Upper lobe of left lung (tissue), 6 donors: Measurements from ENCODE around the gene SYT6. TPM values are rescaled to one million over a fixed set of nuclear protein-coding genes. Genes with fewer than 3 reads are reported as not detected.
A peak's percentile ranks its signal among the peaks of the same experiment; 100 is the strongest.

ENCODE experiments used
- ATAC-seq, 2 donors: fragments of 200-7000 bp; cut with Tn5 transposase; one replicate each; pipeline ENCODE4 v1.9.1; 2022; ENCODE audit warnings: mild to moderate bottlenecking in 2 of 2, moderate library complexity in 2 of 2; ENCODE audit not compliant: low FRiP score in 2 of 2
- DNase-seq, 2 donors: peaks; one replicate each; pipeline ENCODE4 v3.0.0-alpha.2; 2019 to 2020
- H3K27ac ChIP-seq, 4 donors: fragments of 200-600 bp; sonication (generic); one replicate each; pipeline ENCODE4 v1.5.1; 2016 to 2019
- H3K27me3 ChIP-seq, 4 donors: fragments of 200-600 bp; sonication (generic); one replicate each; pipeline ENCODE4 v1.5.1; 2017 to 2019
- H3K36me3 ChIP-seq, 4 donors: fragments of 200-600 bp; sonication (generic); one replicate each; pipeline ENCODE4 v1.5.1; 2016 to 2019
- H3K4me1 ChIP-seq, 4 donors: fragments of 200-600 bp; sonication (generic); one replicate each; pipeline ENCODE4 v1.5.1; 2018 to 2019
- H3K4me3 ChIP-seq, 4 donors: fragments of 200-600 bp; sonication (generic); one replicate each; pipeline ENCODE4 v1.5.1; 2017 to 2019; ENCODE audit warnings: mild to moderate bottlenecking in 2 of 4, moderate library complexity in 1 of 4
- H3K9me3 ChIP-seq, 4 donors: fragments of 200-600 bp; sonication (generic); one replicate each; pipeline ENCODE4 v1.5.1; 2018 to 2019
- CTCF ChIP-seq, 6 experiments: fragments of 450-650 bp in 4 of 6; fragments of 200-600 bp in 2 of 6; sonication (generic) in 2 of 6; IDR thresholded peaks; one replicate each; pipeline ENCODE4 v1.5.1; 2016 to 2019; ENCODE audit warnings: antibody characterized with exemption in 6 of 6
- EP300 ChIP-seq, 4 donors: sonication (generic); formaldehyde crosslinking; IDR thresholded peaks; one replicate each; pipeline ENCODE4 v1.5.1; 2017; ENCODE audit warnings: antibody characterized with exemption in 4 of 4, control low read depth in 2 of 4
- POLR2A ChIP-seq, 4 donors: fragments of 450-650 bp; IDR thresholded peaks; one replicate each; pipeline ENCODE4 v1.5.1; 2016 to 2017; ENCODE audit warnings: antibody characterized with exemption in 4 of 4, mild to moderate bottlenecking in 2 of 4
- POLR2AphosphoS5 ChIP-seq, 2 donors: sonication (generic); formaldehyde crosslinking; IDR thresholded peaks; one replicate each; pipeline ENCODE4 v1.5.1; 2017; ENCODE audit warnings: antibody characterized with exemption in 2 of 2
- WGBS, 2 donors: methylation state at CpG; one replicate each; pipeline ENCODE4 v1.1.5; 2017 to 2018; 5-methylcytosine and 5-hydroxymethylcytosine counted together
- total RNA-seq, 6 donors: library from RNA; depleted of rRNA in 4 of 6; stranded (reverse); fragments of >200 nt in 4 of 6; gene quantifications; one replicate each; pipeline versions ENCODE4 v1.1.0 to v1.2.1, GENCODE V29; 2016 to 2021
- donor health status: DM: no; HTN: no; CAD: no; lungs with moderate emphysema.
- donor health status: DM: no; HTN: yes; CAD: no; lungs with severe emphysema.

SYT6 gene
- total RNA-seq, 6 donors from 2014 or later: 0.07 TPM; not detected in 5

DNA sequence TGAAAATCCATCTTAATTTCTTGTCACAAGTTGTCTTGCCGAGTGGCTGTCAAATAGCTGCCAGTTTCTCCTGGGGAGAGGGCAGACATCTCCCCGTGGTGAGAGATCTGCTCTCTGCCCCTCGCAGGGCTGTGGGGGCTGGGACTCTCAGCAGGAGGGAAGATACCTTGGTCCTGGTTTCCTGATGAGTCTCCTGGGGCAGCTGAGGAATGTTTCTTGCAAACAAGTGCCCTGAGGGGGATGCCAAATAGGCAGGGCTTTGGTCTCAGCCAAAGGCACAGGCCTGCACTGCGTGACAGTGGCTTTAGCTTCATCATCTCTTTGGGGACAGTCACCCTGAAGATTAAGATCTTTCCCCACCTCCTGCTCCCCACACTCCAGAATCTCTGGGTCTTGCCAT, 40.9 kb downstream of the SYT6 start:
- no peaks in the 10 kb centered on the region for H3K9me3 ChIP-seq
- H3K4me1 ChIP-seq: peaks cover 0 to 15% (median 5%) of the 10 kb centered on the region in 4 donors
- ATAC-seq: no peak
- no peak overlapping the region for H3K27ac ChIP-seq
- H3K4me3 ChIP-seq: no peak overlapping the region
- 62 to 74% methylated on average over 4 of the region's 4 CpGs for WGBS, 2 donors
- no peaks in the 10 kb centered on the region for H3K27me3 ChIP-seq
- no peaks in the 10 kb centered on the region for H3K36me3 ChIP-seq
- no peak for TF ChIP-seq CTCF (IDR thresholded peaks at IDR 0.05)
- no peak for TF ChIP-seq POLR2A (IDR thresholded peaks at IDR 0.05)
- TF ChIP-seq POLR2AphosphoS5 (IDR thresholded peaks at IDR 0.05): no peak
- no peak for TF ChIP-seq EP300 (IDR thresholded peaks at IDR 0.05)
- no peak for DNase-seq

DNA sequence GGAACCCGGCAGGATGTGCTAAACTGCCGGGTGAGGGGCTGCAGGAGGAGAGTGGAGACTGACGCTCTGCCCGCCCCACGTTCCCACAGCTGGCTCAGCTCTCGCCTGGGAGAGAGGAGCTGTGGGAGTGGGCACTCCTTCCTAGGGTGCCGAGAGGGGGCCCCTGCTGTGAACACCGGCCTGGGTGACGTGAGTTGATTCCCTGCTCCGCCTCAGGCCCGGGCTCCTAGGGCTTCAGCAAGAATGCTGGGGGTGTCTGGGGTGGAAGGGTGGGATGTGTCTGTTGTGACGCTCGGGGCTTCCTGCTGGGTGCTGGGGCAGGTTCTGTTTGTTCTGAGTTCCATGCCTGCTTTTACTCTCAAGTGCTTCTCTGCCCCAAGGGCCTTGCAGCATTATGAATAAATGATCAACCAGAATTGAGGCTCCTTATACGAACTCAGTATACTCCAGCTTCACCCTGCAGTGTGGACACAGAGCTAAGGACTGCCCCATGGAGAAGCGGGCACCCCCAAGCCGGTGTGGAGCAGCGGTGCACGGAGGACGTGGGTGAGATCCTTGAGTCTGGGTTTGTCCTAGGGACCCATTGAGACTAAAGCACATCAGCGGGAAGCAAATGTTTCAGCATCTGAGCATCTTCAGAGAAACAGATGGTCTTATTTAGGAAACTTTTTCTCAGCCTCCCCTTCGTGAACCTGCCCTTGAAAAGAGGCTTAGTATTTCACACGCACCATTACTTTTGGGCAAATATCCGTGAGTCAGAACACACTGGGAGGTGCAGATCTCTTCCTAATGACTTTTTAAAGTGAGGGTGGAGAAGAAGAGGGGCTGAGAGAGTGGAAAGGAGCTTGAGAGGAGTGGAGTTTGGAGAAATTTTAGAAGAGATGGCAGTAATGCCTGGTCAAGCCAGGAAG, 41.7 kb downstream of the SYT6 start:
- no peaks in the 10 kb centered on the region for H3K9me3 ChIP-seq
- H3K4me1 ChIP-seq: peaks cover 0 to 15% (median 5%) of the 10 kb centered on the region in 4 donors
- 73 to 79% methylated on average over 15 to 23 of the region's 23 CpGs for WGBS, 2 donors
- no peak overlapping the region for H3K27ac ChIP-seq
- DNase-seq (peak in 1 of 2 donors; percentile 56), ATAC-seq (no peak)
- TF ChIP-seq POLR2AphosphoS5 (IDR thresholded peaks at IDR 0.05) (no peak), EP300 (IDR thresholded peaks at IDR 0.05) (no peak), CTCF (IDR thresholded peaks at IDR 0.05) (no peak), POLR2A (IDR thresholded peaks at IDR 0.05) (no peak)
- no peaks in the 10 kb centered on the region for H3K36me3 ChIP-seq
- no peaks in the 10 kb centered on the region for H3K27me3 ChIP-seq
- no peak overlapping the region for H3K4me3 ChIP-seq

GRCh38 chr1:114109981-114110380, 43.7 kb downstream of the SYT6 start:
- Histone ChIP-seq H3K27me3 (no peaks in the 10 kb centered on the region), H3K9me3 (no peaks in the 10 kb centered on the region), H3K36me3 (no peaks in the 10 kb centered on the region), H3K4me3 (no peak overlapping the region), H3K4me1 (peaks cover 0 to 15% (median 5%) of the 10 kb centered on the region in 4 donors), H3K27ac (no peak overlapping the region)
- WGBS, 2 donors: 85 to 86% methylated on average over 2 of the region's 2 CpGs
- DNase-seq: no peak
- ATAC-seq: no peak
- no peak for TF ChIP-seq POLR2AphosphoS5 (IDR thresholded peaks at IDR 0.05)
- TF ChIP-seq POLR2A (IDR thresholded peaks at IDR 0.05): no peak
- no peak for TF ChIP-seq EP300 (IDR thresholded peaks at IDR 0.05)
- TF ChIP-seq CTCF (IDR thresholded peaks at IDR 0.05): no peak

DNA sequence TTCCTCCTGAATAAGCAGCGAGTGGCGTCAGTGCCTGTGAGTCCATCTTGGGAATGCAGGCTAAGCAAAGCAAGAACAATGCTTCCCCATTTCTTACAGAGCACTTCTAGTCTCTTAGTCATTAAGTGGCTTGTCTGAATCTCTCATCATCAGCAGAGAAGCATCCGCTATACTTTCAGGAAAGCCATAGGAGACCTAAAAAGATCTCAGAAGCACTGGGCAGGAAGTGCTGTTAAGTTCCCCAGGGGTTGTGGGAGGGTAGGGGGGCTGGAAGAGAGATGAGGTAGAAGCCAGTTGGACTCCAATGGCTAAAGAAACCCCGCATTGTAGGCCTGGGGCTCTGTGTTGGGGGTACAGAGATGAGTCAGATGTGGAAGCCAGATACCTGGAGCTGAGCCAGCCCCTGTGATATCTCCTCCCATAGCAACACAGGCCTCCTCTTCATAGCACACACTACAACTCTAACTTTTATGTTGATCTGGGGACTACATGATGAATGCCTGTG, 44.9 kb downstream of the SYT6 start:
- 69 to 81% methylated on average over 4 of the region's 4 CpGs for WGBS, 2 donors

More for the DNA sequence above, 44.9 kb downstream of the SYT6 start:
- no peaks in the 10 kb centered on the region for H3K27me3 ChIP-seq
- TF ChIP-seq CTCF (IDR thresholded peaks at IDR 0.05): no peak
- TF ChIP-seq POLR2A (IDR thresholded peaks at IDR 0.05): no peak
- TF ChIP-seq EP300 (IDR thresholded peaks at IDR 0.05): no peak
- TF ChIP-seq POLR2AphosphoS5 (IDR thresholded peaks at IDR 0.05): no peak
- H3K4me3 ChIP-seq: no peak overlapping the region
- H3K36me3 ChIP-seq: no peaks in the 10 kb centered on the region
- H3K4me1 ChIP-seq: peaks cover 0 to 8% (median 0%) of the 10 kb centered on the region in 4 donors
- DNase-seq (no peak), ATAC-seq (peak in 1 of 2 donors; percentile 39)
- peak overlapping the region in 1 of 4 donors; percentile 30 for H3K27ac ChIP-seq
- H3K9me3 ChIP-seq: no peaks in the 10 kb centered on the region
